ENCODE results near the gene NEO1. TPM values are rescaled to one million over a fixed set of nuclear protein-coding genes. Genes with fewer than 3 reads are reported as not detected.

The NEO1 gene
- total and polyA plus RNA-seq, 2 experiments from 2014 or later = 4.5 to 13.6 TPM

DNA sequence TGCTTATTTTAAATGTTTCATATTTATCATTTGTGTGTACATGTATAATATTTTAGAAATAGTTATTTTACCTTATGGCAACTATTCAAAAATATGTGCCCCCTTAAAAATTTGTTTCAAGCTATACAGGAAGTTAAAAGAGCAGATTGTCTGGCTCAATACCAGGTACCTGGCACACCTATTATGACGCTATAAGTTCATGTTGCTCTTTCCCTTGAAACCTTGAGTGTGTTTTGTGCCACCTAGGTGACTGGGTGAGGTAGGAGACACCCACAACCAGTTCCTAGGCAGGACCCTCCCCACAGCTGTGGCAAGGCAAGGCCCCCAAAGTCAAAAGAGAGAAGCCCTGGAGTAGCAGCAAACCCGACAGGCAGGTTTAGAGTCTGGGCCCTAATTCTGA is 20.6 kb upstream of the NEO1 start:
- H3K4me2 ChIP-seq (ENCODE audit: unreplicated experiment) = no peak overlapping the region
- WGBS, 2 experiments (ENCODE audit: low coverage in 1 of 2, low lambda C conversion rate in 2 of 2, missing lambda C conversion rate in 2 of 2) = 78 to 92% methylated on average over 2 of the region's 2 CpGs
- H3K9me2 ChIP-seq (ENCODE audit: insufficient read depth) = no peaks in the 10 kb centered on the region
- H4K20me1 ChIP-seq (ENCODE audit: insufficient read depth) = no peaks in the 10 kb centered on the region
- no peaks in the 10 kb centered on the region for H3K4me1 ChIP-seq (ENCODE audit: insufficient read depth)
- H3K9ac ChIP-seq = no peak overlapping the region
- in situ Hi-C loops (cut with MboI) = no loop called here
- no peaks in the 10 kb centered on the region for H3K9me3 ChIP-seq (ENCODE audit: low read depth)
- no peaks in the 10 kb centered on the region for H3K36me3 ChIP-seq (ENCODE audit: low read depth)
- H3K79me2 ChIP-seq (ENCODE audit: insufficient read depth) = no peaks in the 10 kb centered on the region
- H3K27me3 ChIP-seq (replicated peaks; ENCODE audit: insufficient read depth) = peaks cover 46% of the 10 kb centered on the region
- no peak for TF ChIP-seq EZH2phosphoT487 (IDR thresholded peaks at IDR 0.05; ENCODE audit: insufficient read depth, low read depth)
- TF ChIP-seq EZH2 (IDR thresholded peaks at IDR 0.05; ENCODE audit: insufficient read depth, poor library complexity, severe bottlenecking) = no peak
- no peaks in the 10 kb centered on the region for H3F3A ChIP-seq (ENCODE audit: insufficient read depth)
- H3K4me3 ChIP-seq = no peak overlapping the region
- no peak for DNase-seq
- no peak overlapping the region for H2AFZ ChIP-seq
- H3K27ac ChIP-seq = no peak overlapping the region

DNA sequence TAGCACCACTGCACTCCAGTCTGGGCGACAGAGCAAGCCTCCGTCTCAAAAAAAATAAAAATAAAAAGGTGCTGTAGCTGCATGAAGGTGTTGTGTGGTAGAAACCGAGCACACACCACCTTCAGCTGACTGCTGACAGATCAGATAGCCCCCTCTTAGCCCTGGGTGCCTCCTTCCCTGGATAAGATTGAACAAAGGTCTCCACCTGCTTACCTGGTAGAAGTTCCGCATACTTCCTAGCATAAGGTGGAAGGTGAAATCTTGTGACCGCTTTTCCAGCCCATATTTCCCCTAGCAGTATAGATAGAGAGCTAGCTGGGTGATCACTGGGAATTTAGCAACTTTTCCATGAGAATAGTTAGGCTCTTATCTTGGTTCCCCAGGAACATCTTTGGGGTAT is 18.7 kb upstream of the NEO1 start:
- Histone ChIP-seq H3K9me3 (ENCODE audit: low read depth) (no peaks in the 10 kb centered on the region), H3K9ac (no peak overlapping the region), H3K4me2 (ENCODE audit: unreplicated experiment) (no peak overlapping the region), H3K36me3 (ENCODE audit: low read depth) (no peaks in the 10 kb centered on the region), H3K4me3 (no peak overlapping the region), H4K20me1 (ENCODE audit: insufficient read depth) (no peaks in the 10 kb centered on the region), H3K79me2 (ENCODE audit: insufficient read depth) (no peaks in the 10 kb centered on the region), H3F3A (ENCODE audit: insufficient read depth) (no peaks in the 10 kb centered on the region), H3K27me3 (replicated peaks; ENCODE audit: insufficient read depth) (peaks cover 44% of the 10 kb centered on the region), H3K9me2 (ENCODE audit: insufficient read depth) (no peaks in the 10 kb centered on the region), H2AFZ (no peak overlapping the region), H3K27ac (no peak overlapping the region), H3K4me1 (ENCODE audit: insufficient read depth) (no peaks in the 10 kb centered on the region)
- TF ChIP-seq EZH2phosphoT487 (IDR thresholded peaks at IDR 0.05; ENCODE audit: insufficient read depth, low read depth) (no peak), EZH2 (IDR thresholded peaks at IDR 0.05; ENCODE audit: insufficient read depth, poor library complexity, severe bottlenecking) (no peak)
- DNase-seq = no peak
- in situ Hi-C loops (cut with MboI) = no loop called here
- 50 to 65% methylated on average over 5 of the region's 5 CpGs for WGBS, 2 experiments (ENCODE audit: low coverage in 1 of 2, low lambda C conversion rate in 2 of 2, missing lambda C conversion rate in 2 of 2)

DNA sequence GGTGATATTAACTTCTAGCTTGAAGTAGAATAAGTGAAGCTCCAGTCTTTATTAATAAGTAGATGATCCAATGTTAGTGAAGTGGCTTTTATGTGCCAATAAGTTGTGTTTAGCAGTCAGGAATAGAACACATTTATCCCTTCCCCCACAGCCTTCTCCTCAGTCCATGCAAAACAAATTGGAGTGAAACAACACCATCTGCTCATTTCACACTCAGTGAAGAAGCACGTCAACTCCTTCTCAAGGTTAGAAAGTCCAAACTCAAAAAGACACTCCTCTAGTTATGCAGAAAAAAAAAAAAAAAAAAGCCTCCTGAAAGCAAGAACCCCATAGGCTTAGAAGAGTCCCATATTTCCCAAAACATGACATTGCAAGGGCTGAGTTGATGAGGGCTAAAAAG is 18.0 kb upstream of the NEO1 start:
- no peak overlapping the region for H2AFZ ChIP-seq
- H3K4me2 ChIP-seq (ENCODE audit: unreplicated experiment) = no peak overlapping the region
- TF ChIP-seq EZH2 (IDR thresholded peaks at IDR 0.05; ENCODE audit: insufficient read depth, poor library complexity, severe bottlenecking) = no peak
- TF ChIP-seq EZH2phosphoT487 (IDR thresholded peaks at IDR 0.05; ENCODE audit: insufficient read depth, low read depth) = no peak
- H3K9me2 ChIP-seq (ENCODE audit: insufficient read depth) = no peaks in the 10 kb centered on the region
- WGBS, 2 experiments (ENCODE audit: low coverage in 1 of 2, low lambda C conversion rate in 2 of 2, missing lambda C conversion rate in 2 of 2) = 41 to 46% methylated on average over 1 of the region's 1 CpG
- H3K27ac ChIP-seq = no peak overlapping the region
- H4K20me1 ChIP-seq (ENCODE audit: insufficient read depth) = no peaks in the 10 kb centered on the region
- no peaks in the 10 kb centered on the region for H3K36me3 ChIP-seq (ENCODE audit: low read depth)
- in situ Hi-C loops (cut with MboI) = no loop called here
- H3K9me3 ChIP-seq (ENCODE audit: low read depth) = no peaks in the 10 kb centered on the region
- H3K4me3 ChIP-seq = no peak overlapping the region
- H3K27me3 ChIP-seq (replicated peaks; ENCODE audit: insufficient read depth) = peaks cover 43% of the 10 kb centered on the region
- H3K79me2 ChIP-seq (ENCODE audit: insufficient read depth) = no peaks in the 10 kb centered on the region
- no peak for DNase-seq
- H3K9ac ChIP-seq = no peak overlapping the region
- no peaks in the 10 kb centered on the region for H3F3A ChIP-seq (ENCODE audit: insufficient read depth)
- no peaks in the 10 kb centered on the region for H3K4me1 ChIP-seq (ENCODE audit: insufficient read depth)

DNA sequence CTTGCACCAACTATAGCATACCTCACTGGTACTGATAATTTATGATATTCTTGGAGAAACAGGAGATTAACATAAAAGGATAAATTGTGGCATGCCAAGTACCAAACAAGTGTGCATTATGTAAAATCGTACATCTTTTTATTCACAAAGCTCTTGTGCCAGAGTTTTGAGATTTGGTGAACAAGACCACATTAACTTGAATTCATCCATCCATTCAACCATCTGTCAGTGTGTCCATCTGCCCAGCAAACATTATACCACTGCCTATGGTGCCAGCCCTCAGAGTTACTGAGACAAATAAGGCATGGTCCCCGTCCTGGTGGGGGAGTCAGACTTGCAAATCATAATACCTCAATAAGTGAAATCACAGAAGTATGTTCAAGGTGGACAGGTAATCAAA is 17.0 kb upstream of the NEO1 start:
- Histone ChIP-seq H3K79me2 (ENCODE audit: insufficient read depth) (no peaks in the 10 kb centered on the region), H3K27me3 (replicated peaks; ENCODE audit: insufficient read depth) (peaks cover 34% of the 10 kb centered on the region; the same call in 1 of the 2 replicates), H3K4me1 (ENCODE audit: insufficient read depth) (no peaks in the 10 kb centered on the region), H3K36me3 (ENCODE audit: low read depth) (no peaks in the 10 kb centered on the region), H3K9me2 (ENCODE audit: insufficient read depth) (no peaks in the 10 kb centered on the region), H4K20me1 (ENCODE audit: insufficient read depth) (no peaks in the 10 kb centered on the region), H3K27ac (no peak overlapping the region), H3K4me3 (no peak overlapping the region), H2AFZ (no peak overlapping the region), H3F3A (ENCODE audit: insufficient read depth) (no peaks in the 10 kb centered on the region), H3K9ac (no peak overlapping the region), H3K4me2 (ENCODE audit: unreplicated experiment) (no peak overlapping the region), H3K9me3 (ENCODE audit: low read depth) (no peaks in the 10 kb centered on the region)
- TF ChIP-seq EZH2phosphoT487 (IDR thresholded peaks at IDR 0.05; ENCODE audit: insufficient read depth, low read depth) (no peak), EZH2 (IDR thresholded peaks at IDR 0.05; ENCODE audit: insufficient read depth, poor library complexity, severe bottlenecking) (no peak)
- 33 to 47% methylated on average over 2 of the region's 2 CpGs for WGBS, 2 experiments (ENCODE audit: low coverage in 1 of 2, low lambda C conversion rate in 2 of 2, missing lambda C conversion rate in 2 of 2)
- DNase-seq = no peak
- in situ Hi-C loops (cut with MboI) = no loop called here

DNA sequence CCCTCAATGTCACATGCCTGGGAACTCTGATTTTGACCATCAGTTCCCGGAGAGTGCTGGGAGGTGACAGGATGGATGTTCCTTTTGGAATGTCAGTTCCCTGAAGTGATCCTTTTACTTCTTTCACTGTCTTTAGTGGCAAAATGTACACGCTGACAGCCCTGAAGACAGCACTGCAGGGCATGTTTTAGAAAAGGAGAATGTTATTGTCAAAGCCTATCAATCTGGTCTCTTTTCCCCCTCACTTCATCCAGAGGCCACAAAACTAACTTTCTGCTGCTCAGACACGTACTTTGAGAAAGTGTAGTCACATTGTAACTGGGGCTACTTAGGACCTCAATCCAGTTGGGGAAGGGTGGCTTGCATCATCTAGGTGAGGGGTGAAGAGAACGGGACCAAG is 14.0 kb upstream of the NEO1 start:
- no peaks in the 10 kb centered on the region for H3K4me1 ChIP-seq (ENCODE audit: insufficient read depth)
- no peak overlapping the region for H3K27ac ChIP-seq
- no peak overlapping the region for H3K4me2 ChIP-seq (ENCODE audit: unreplicated experiment)
- no peaks in the 10 kb centered on the region for H3K36me3 ChIP-seq (ENCODE audit: low read depth)
- H3K27me3 ChIP-seq (replicated peaks; ENCODE audit: insufficient read depth) = peaks cover 25% of the 10 kb centered on the region; the same call in 1 of the 2 replicates
- H4K20me1 ChIP-seq (ENCODE audit: insufficient read depth) = no peaks in the 10 kb centered on the region
- no peaks in the 10 kb centered on the region for H3F3A ChIP-seq (ENCODE audit: insufficient read depth)
- no peaks in the 10 kb centered on the region for H3K9me2 ChIP-seq (ENCODE audit: insufficient read depth)
- no peak for DNase-seq
- WGBS, 2 experiments (ENCODE audit: low coverage in 1 of 2, low lambda C conversion rate in 2 of 2, missing lambda C conversion rate in 2 of 2) = 28 to 37% methylated on average over 4 of the region's 4 CpGs
- H3K9ac ChIP-seq = no peak overlapping the region
- H3K9me3 ChIP-seq (ENCODE audit: low read depth) = no peaks in the 10 kb centered on the region
- TF ChIP-seq EZH2phosphoT487 (IDR thresholded peaks at IDR 0.05; ENCODE audit: insufficient read depth, low read depth) (no peak), EZH2 (IDR thresholded peaks at IDR 0.05; ENCODE audit: insufficient read depth, poor library complexity, severe bottlenecking) (no peak)
- no peak overlapping the region for H2AFZ ChIP-seq
- in situ Hi-C loops (cut with MboI) = no loop called here
- H3K4me3 ChIP-seq = no peak overlapping the region
- H3K79me2 ChIP-seq (ENCODE audit: insufficient read depth) = no peaks in the 10 kb centered on the region
